ENCODE results near the gene PLCH1.

PLCH1 gene

DNA sequence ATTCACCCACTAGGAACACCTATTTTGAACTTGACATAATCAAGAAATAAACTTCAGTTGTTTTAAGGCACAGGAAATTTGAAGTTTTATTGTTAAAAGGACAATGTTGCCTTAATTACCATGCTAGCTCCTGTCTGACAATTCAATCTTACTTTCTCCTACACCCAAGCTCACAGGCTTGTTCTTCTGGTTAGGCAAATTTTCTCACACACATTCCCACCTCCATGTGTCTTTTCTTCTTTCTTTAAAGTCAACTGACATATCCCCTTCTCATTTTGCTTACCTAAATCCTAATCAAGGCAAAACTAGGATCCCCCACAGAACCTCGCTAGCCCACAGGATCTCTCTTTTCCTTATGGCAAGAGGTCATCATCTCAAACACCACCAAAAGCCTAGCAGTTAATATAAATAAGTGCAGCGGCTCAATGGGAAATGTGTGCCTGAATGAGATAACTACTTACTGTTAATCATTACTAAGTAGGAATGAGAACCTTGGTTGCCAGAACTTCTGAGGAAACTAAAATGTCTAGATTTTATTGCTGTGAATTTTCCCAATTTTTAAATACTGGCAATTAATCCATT is 189.3 kb downstream of the PLCH1 start:
- Histone ChIP-seq H3K27ac (ENCODE audit: insufficient read depth, low read depth, low read length, poor library complexity, severe bottlenecking) (no peak overlapping the region), H3K4me1 (ENCODE audit: control insufficient read depth, insufficient read depth, low read length) (no peaks in the 10 kb centered on the region), H3K36me3 (ENCODE audit: control insufficient read depth, insufficient read depth, low read length) (no peaks in the 10 kb centered on the region), H3K9me3 (ENCODE audit: control insufficient read depth, low read length) (no peaks in the 10 kb centered on the region), H3K27me3 (ENCODE audit: control insufficient read depth, insufficient read depth, low read length, poor library complexity, severe bottlenecking) (no peaks in the 10 kb centered on the region), H3K4me3 (ENCODE audit: insufficient read depth, low read depth, low read length) (no peak overlapping the region)
- 100% methylated on average over 1 to 2 of the region's 2 CpGs for WGBS, 2 experiments

DNA sequence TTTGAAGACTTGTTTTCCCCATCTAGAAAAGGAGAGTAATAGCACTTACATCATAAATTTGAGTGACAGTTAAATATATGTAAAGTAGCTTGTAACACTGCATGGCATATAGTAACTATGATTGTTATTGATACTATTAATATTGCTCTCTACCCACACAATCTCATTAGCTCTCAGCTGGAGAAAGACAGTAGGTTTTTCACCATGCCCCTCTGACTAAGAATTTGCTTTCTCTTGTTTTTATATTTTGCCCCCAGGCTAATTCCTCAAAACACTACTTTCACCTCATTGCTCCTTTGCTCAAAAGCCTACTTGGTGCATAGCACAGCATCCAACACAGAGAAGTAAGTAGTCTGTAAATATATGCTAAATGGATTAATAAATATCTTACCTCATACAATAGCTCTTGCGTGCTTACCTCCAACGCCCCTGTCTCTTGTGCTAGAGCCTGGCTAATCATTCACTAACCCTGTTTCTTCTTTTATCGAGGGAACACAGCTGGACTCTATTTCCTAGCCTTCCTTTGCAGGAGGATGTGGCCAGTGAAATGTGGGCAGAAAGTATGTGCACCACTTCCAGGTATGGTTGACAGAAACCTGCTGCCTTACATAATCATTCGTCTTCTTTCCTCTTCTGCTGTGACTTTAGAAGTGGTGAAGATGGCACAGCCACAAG is 190.0 kb downstream of the PLCH1 start:
- Histone ChIP-seq H3K9me3 (ENCODE audit: control insufficient read depth, low read length) (no peaks in the 10 kb centered on the region), H3K4me3 (ENCODE audit: insufficient read depth, low read depth, low read length) (no peak overlapping the region), H3K27ac (ENCODE audit: insufficient read depth, low read depth, low read length, poor library complexity, severe bottlenecking) (no peak overlapping the region), H3K36me3 (ENCODE audit: control insufficient read depth, insufficient read depth, low read length) (no peaks in the 10 kb centered on the region), H3K4me1 (ENCODE audit: control insufficient read depth, insufficient read depth, low read length) (no peaks in the 10 kb centered on the region), H3K27me3 (ENCODE audit: control insufficient read depth, insufficient read depth, low read length, poor library complexity, severe bottlenecking) (no peaks in the 10 kb centered on the region)
- 94 to 96% methylated on average over 4 of the region's 4 CpGs for WGBS, 2 experiments

DNA sequence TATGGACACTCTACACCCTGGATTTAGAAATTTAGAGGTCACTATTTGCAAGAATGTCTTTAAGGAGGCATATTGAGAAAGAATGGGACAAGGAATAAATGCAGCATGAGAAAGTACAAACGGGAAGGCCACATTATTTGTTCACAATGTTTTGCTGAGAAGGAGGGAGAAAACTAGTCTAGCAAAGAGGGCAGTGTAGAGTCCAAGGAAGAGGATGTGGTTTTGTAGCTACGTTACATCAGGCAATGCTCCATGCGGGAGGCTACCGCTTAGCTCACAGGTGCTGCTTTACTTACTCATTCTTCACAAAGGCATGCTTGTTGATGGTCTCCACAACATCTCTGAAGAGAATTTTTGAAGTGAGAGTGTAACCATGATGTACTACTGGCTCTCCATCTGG is 191.1 kb downstream of the PLCH1 start:
- Histone ChIP-seq H3K4me3 (ENCODE audit: insufficient read depth, low read depth, low read length) (no peak overlapping the region), H3K4me1 (ENCODE audit: control insufficient read depth, insufficient read depth, low read length) (no peaks in the 10 kb centered on the region), H3K27ac (ENCODE audit: insufficient read depth, low read depth, low read length, poor library complexity, severe bottlenecking) (no peak overlapping the region), H3K27me3 (ENCODE audit: control insufficient read depth, insufficient read depth, low read length, poor library complexity, severe bottlenecking) (no peaks in the 10 kb centered on the region), H3K9me3 (ENCODE audit: control insufficient read depth, low read length) (no peaks in the 10 kb centered on the region), H3K36me3 (ENCODE audit: control insufficient read depth, insufficient read depth, low read length) (no peaks in the 10 kb centered on the region)
- 81 to 83% methylated on average over 4 of the region's 4 CpGs for WGBS, 2 experiments

DNA sequence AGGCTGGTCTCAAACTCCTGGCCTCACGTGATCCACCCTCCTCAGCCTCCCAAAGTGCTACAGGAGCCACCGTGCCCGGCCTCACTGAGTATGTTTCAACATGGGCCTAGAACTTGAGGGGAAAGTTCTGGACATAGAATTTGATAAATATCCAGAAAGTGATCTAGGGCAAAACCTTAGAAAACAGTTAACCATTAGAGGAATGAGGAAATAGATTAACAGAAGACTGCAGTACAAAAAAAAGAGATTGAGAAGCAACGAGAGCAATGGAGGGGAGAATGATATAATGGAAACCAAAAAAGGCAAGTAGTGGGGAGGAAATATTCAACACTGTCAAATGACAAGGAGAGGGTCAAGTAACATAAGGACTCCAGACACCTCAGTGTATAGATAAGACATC is 191.5 kb downstream of the PLCH1 start:
- WGBS, 2 experiments, result 81 to 86% methylated on average over 4 of the region's 4 CpGs
- no peaks in the 10 kb centered on the region for H3K36me3 ChIP-seq (ENCODE audit: control insufficient read depth, insufficient read depth, low read length)
- H3K27ac ChIP-seq (ENCODE audit: insufficient read depth, low read depth, low read length, poor library complexity, severe bottlenecking), result no peak overlapping the region
- no peaks in the 10 kb centered on the region for H3K9me3 ChIP-seq (ENCODE audit: control insufficient read depth, low read length)
- H3K4me3 ChIP-seq (ENCODE audit: insufficient read depth, low read depth, low read length), result no peak overlapping the region
- H3K4me1 ChIP-seq (ENCODE audit: control insufficient read depth, insufficient read depth, low read length), result no peaks in the 10 kb centered on the region
- no peaks in the 10 kb centered on the region for H3K27me3 ChIP-seq (ENCODE audit: control insufficient read depth, insufficient read depth, low read length, poor library complexity, severe bottlenecking)

DNA sequence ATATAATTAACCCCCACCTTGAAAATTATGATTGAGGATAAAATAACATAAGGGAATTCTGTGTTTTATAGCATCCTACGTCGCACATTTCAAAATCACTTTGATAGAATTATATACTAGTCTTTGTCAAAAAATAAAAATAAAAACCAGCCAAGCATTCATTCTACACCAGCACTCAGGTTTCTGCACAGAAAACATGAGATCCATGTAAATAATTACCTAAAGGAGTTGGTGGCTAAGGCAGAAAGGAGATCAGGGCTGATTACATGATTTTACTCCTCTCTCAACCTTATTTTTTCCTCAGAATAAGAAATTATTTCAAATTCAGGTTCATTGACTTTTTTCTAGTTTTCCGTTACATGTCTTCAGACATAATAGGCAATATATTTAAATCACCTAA is 194.5 kb downstream of the PLCH1 start:
- Histone ChIP-seq H3K27me3 (ENCODE audit: control insufficient read depth, insufficient read depth, low read length, poor library complexity, severe bottlenecking) (no peaks in the 10 kb centered on the region), H3K36me3 (ENCODE audit: control insufficient read depth, insufficient read depth, low read length) (no peaks in the 10 kb centered on the region), H3K4me3 (ENCODE audit: insufficient read depth, low read depth, low read length) (no peak overlapping the region), H3K27ac (ENCODE audit: insufficient read depth, low read depth, low read length, poor library complexity, severe bottlenecking) (no peak overlapping the region), H3K9me3 (ENCODE audit: control insufficient read depth, low read length) (no peaks in the 10 kb centered on the region), H3K4me1 (ENCODE audit: control insufficient read depth, insufficient read depth, low read length) (no peaks in the 10 kb centered on the region)
- 89 to 100% methylated on average over 1 of the region's 3 CpGs for WGBS, 2 experiments

DNA sequence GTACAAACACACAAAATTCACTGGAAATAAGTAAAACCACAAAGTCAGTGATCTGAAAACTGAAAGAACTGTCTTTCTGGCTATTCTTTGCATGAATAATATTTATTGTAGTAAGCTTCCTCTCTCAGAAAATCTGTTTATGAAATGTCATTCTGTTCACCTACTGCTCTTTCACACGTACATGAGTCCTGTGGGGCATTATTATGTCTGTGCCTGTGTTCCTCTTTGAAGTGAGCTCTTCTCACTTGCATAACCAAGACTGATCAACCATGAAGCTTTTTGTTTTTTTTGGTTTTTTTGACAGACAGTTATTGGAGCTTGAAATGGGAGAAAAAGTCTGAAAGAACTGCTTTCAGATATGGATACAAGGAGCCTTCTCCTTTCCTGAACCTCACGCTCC is 195.8 kb downstream of the PLCH1 start:
- Histone ChIP-seq H3K9me3 (ENCODE audit: control insufficient read depth, low read length) (no peaks in the 10 kb centered on the region), H3K4me3 (ENCODE audit: insufficient read depth, low read depth, low read length) (no peak overlapping the region), H3K36me3 (ENCODE audit: control insufficient read depth, insufficient read depth, low read length) (no peaks in the 10 kb centered on the region), H3K4me1 (ENCODE audit: control insufficient read depth, insufficient read depth, low read length) (no peaks in the 10 kb centered on the region), H3K27ac (ENCODE audit: insufficient read depth, low read depth, low read length, poor library complexity, severe bottlenecking) (no peak overlapping the region), H3K27me3 (ENCODE audit: control insufficient read depth, insufficient read depth, low read length, poor library complexity, severe bottlenecking) (no peaks in the 10 kb centered on the region)
- WGBS, 2 experiments, result 81 to 95% methylated on average over 2 of the region's 2 CpGs

DNA sequence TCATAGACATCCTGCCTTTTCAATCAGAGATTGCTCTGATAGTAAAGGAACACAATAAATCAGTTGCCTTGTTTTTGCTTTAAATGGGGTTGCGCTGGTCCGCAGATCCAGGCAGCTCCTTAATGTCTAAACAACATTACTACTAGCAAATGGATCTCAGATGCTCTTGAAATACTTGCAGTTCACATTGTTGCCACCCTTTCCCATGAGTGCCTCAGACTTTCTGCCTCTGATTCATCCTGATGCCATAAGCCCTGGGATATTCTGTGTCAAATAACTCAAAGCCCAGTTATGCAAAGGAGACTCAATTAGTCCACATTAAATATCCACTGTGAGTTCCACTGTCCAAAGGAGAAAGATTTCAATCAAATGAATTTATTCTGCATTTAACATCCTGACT is 196.7 kb downstream of the PLCH1 start:
- 95 to 99% methylated on average over 2 of the region's 2 CpGs for WGBS, 2 experiments
- no peaks in the 10 kb centered on the region for H3K36me3 ChIP-seq (ENCODE audit: control insufficient read depth, insufficient read depth, low read length)
- H3K4me1 ChIP-seq (ENCODE audit: control insufficient read depth, insufficient read depth, low read length), result no peaks in the 10 kb centered on the region
- H3K27ac ChIP-seq (ENCODE audit: insufficient read depth, low read depth, low read length, poor library complexity, severe bottlenecking), result no peak overlapping the region
- no peaks in the 10 kb centered on the region for H3K9me3 ChIP-seq (ENCODE audit: control insufficient read depth, low read length)
- no peaks in the 10 kb centered on the region for H3K27me3 ChIP-seq (ENCODE audit: control insufficient read depth, insufficient read depth, low read length, poor library complexity, severe bottlenecking)
- no peak overlapping the region for H3K4me3 ChIP-seq (ENCODE audit: insufficient read depth, low read depth, low read length)

DNA sequence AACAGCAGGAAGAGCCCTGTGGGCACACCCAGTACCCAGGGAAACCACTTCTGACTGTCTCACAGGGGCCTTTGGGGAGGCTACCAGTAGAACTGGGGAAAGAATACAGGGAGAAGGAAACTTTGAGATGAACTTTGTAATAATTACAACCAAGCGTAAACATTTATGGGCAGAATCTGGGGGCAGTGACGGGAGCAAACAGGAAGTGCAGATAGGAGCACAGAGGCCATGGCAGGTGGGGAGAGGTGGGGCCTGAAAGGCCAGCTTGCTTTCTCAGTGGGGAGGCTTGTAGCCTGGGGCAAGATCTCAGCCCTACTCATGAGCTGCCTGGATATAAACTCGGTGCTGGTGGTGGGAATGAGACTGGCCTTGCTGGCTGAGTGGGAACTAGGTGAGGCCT is 209.8 kb downstream of the PLCH1 start:
- Histone ChIP-seq H3K27me3 (ENCODE audit: control insufficient read depth, insufficient read depth, low read length, poor library complexity, severe bottlenecking) (no peaks in the 10 kb centered on the region), H3K36me3 (ENCODE audit: control insufficient read depth, insufficient read depth, low read length) (peaks cover 19% of the 10 kb centered on the region), H3K4me1 (ENCODE audit: control insufficient read depth, insufficient read depth, low read length) (no peaks in the 10 kb centered on the region), H3K4me3 (ENCODE audit: insufficient read depth, low read depth, low read length) (no peak overlapping the region), H3K9me3 (ENCODE audit: control insufficient read depth, low read length) (no peaks in the 10 kb centered on the region), H3K27ac (ENCODE audit: insufficient read depth, low read depth, low read length, poor library complexity, severe bottlenecking) (no peak overlapping the region)
- WGBS, 2 experiments, result 94 to 95% methylated on average over 3 of the region's 3 CpGs

DNA sequence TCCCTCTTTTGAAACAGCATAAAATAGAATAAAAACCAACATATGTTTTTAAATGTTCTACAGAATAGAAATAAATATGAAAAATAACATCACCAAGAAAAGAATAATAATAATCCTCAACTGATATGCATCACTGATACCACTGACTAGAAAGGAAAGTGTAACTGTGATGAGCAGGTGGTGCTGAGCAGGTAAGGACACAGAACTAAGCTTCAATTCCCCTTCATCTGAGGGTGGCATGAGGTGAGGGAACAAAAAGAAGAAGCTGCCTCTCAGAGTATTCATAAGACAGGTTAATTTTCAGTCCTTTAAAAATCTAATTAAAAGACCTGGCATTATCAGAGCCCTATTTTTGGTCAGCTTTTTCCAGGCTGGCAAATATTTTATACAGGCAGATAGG is 216.3 kb downstream of the PLCH1 start:
- Histone ChIP-seq H3K36me3 (ENCODE audit: control insufficient read depth, insufficient read depth, low read length) (peaks cover 8% of the 10 kb centered on the region), H3K27me3 (ENCODE audit: control insufficient read depth, insufficient read depth, low read length, poor library complexity, severe bottlenecking) (no peaks in the 10 kb centered on the region), H3K4me1 (ENCODE audit: control insufficient read depth, insufficient read depth, low read length) (no peaks in the 10 kb centered on the region), H3K9me3 (ENCODE audit: control insufficient read depth, low read length) (no peaks in the 10 kb centered on the region), H3K27ac (ENCODE audit: insufficient read depth, low read depth, low read length, poor library complexity, severe bottlenecking) (no peak overlapping the region), H3K4me3 (ENCODE audit: insufficient read depth, low read depth, low read length) (no peak overlapping the region)

DNA sequence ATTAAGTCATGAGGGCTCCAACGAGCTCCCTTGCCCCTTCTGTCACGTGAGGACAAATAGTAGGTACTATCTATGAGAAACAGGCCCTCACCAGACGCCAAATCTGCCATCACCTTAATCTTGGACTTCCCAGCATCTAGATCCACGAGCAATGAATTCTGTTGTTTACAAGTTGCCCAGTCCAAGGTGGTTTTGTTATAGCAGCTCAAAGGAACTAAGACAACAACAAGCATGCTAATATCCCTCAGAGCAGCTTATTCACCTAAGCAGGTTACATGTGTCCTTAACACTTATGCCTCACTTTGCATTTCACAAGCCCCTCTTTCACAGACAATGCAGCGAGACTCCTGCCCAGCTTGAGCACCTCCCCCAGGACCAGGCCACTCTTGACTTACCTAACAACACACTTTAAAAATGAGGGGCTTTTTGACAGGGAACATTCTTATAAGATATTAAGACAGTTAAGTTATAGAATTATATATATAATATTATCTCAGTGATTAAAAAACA is 219.5 kb downstream of the PLCH1 start:
- H3K36me3 ChIP-seq (ENCODE audit: control insufficient read depth, insufficient read depth, low read length), result peaks cover 5% of the 10 kb centered on the region
- H3K9me3 ChIP-seq (ENCODE audit: control insufficient read depth, low read length), result no peaks in the 10 kb centered on the region
- WGBS, 2 experiments, result 93% methylated on average over 5 of the region's 5 CpGs
- no peaks in the 10 kb centered on the region for H3K27me3 ChIP-seq (ENCODE audit: control insufficient read depth, insufficient read depth, low read length, poor library complexity, severe bottlenecking)
- H3K4me3 ChIP-seq (ENCODE audit: insufficient read depth, low read depth, low read length), result no peak overlapping the region
- H3K4me1 ChIP-seq (ENCODE audit: control insufficient read depth, insufficient read depth, low read length), result no peaks in the 10 kb centered on the region
- H3K27ac ChIP-seq (ENCODE audit: insufficient read depth, low read depth, low read length, poor library complexity, severe bottlenecking), result no peak overlapping the region
